Measurements from ENCODE around the gene TRPV3.
"Not testable (repeated sequence)": the region's sequence is repeated elsewhere in the genome, so short reads cannot be mapped to it uniquely, and the experiment has no call there.

The TRPV3 gene

GRCh38 chr17:3524024-3524423 lies 33.6 kb downstream of the TRPV3 start:
- no peak for DNase-seq (ENCODE audit: low spot score)

GRCh38 chr17:3519472-3519871 lies 38.1 kb downstream of the TRPV3 start:
- not testable (repeated sequence) for DNase-seq (ENCODE audit: low spot score)

GRCh38 chr17:3514873-3515272 lies 42.7 kb downstream of the TRPV3 start:
- no peak for DNase-seq (ENCODE audit: low spot score)

- not testable (repeated sequence) for DNase-seq (ENCODE audit: low spot score)
Observed at GRCh38 chr17:3514167-3514566, 43.4 kb downstream of the TRPV3 start.

- no peak for DNase-seq (ENCODE audit: low spot score)
Observed at GRCh38 chr17:3513305-3514035, 44.1 kb downstream of the TRPV3 start.

- DNase-seq (ENCODE audit: low spot score) = no peak
Observed at GRCh38 chr17:3512505-3513171, 45.0 kb downstream of the TRPV3 start.

GRCh38 chr17:3511852-3512504 lies 45.6 kb downstream of the TRPV3 start:
- no peak for DNase-seq (ENCODE audit: low spot score)

GRCh38 chr17:3510090-3510489 lies 47.5 kb downstream of the TRPV3 start:
- no peak for DNase-seq (ENCODE audit: low spot score)

- DNase-seq (ENCODE audit: low spot score) = no peak
Observed at GRCh38 chr17:3507869-3508268, 49.7 kb downstream of the TRPV3 start.

- no peak for DNase-seq (ENCODE audit: low spot score)
Observed at GRCh38 chr17:3507071-3507470, 50.5 kb downstream of the TRPV3 start.

GRCh38 chr17:3506054-3506453 lies 51.6 kb downstream of the TRPV3 start:
- no peak for DNase-seq (ENCODE audit: low spot score)

GRCh38 chr17:3505008-3505407 lies 52.6 kb downstream of the TRPV3 start:
- no peak for DNase-seq (ENCODE audit: low spot score)

GRCh38 chr17:3503285-3503684 lies 54.3 kb downstream of the TRPV3 start:
- no peak for DNase-seq (ENCODE audit: low spot score)

GRCh38 chr17:3502466-3502865 lies 55.1 kb downstream of the TRPV3 start:
- no peak for DNase-seq (ENCODE audit: low spot score)

- no peak for DNase-seq (ENCODE audit: low spot score)
Observed at GRCh38 chr17:3501344-3501743, 56.3 kb downstream of the TRPV3 start.

GRCh38 chr17:3497101-3497500 lies 60.5 kb downstream of the TRPV3 start:
- no peak for DNase-seq (ENCODE audit: low spot score)

- DNase-seq (ENCODE audit: low spot score) = no peak
Observed at GRCh38 chr17:3485481-3486068, 72.0 kb downstream of the TRPV3 start.

GRCh38 chr17:3482852-3483251 lies 74.8 kb downstream of the TRPV3 start:
- no peak for DNase-seq (ENCODE audit: low spot score)

- no peak for DNase-seq (ENCODE audit: low spot score)
Observed at GRCh38 chr17:3479988-3480387, 77.6 kb downstream of the TRPV3 start.

GRCh38 chr17:3475812-3476610 lies 81.6 kb downstream of the TRPV3 start, which contains the start of gene ASPA:
Gene ASPA, plus strand, starts transcription at chr17:3475997. Its CDS starts 163 bp downstream, at chr17:3476160.
- no peak for DNase-seq (ENCODE audit: low spot score)

GRCh38 chr17:3475251-3475685 lies 82.3 kb downstream of the TRPV3 start:
- DNase-seq (ENCODE audit: low spot score) = no peak

GRCh38 chr17:3474212-3474611 lies 83.4 kb downstream of the TRPV3 start:
- DNase-seq (ENCODE audit: low spot score) = no peak
